NK-92 treated with Interleukin-12 subunit alpha and Interleukin-12 subunit beta, amount 100 ng/mL, for 24 hours (cell line): ENCODE results near the gene GARIN6.
"Not testable (repeated sequence)": the region's sequence is repeated elsewhere in the genome, so short reads cannot be mapped to it uniquely, and the experiment has no call there.

Source experiments
- DNase-seq: peaks from one replicate; lab custom pipeline; 2025; lab: John Stamatoyannopoulos, UW

The GARIN6 gene

GRCh38 chr12:99647453-99647852 lies at the start of gene GARIN6:
TSS of gene GARIN6 (plus strand) at chr12:99647753. CDS start at chr12:99648175, 422 bp downstream.
- DNase-seq: no peak

GRCh38 chr12:99598785-99599184 lies 48.8 kb upstream of the GARIN6 start:
- no peak for DNase-seq

- DNase-seq: no peak
Observed at GRCh38 chr12:99600388-99600787, 47.2 kb upstream of the GARIN6 start.

- no peak for DNase-seq
Observed at GRCh38 chr12:99609455-99610181, 37.9 kb upstream of the GARIN6 start.

GRCh38 chr12:99611117-99611516 lies 36.4 kb upstream of the GARIN6 start:
- no peak for DNase-seq

GRCh38 chr12:99611599-99611998 lies 36.0 kb upstream of the GARIN6 start:
- DNase-seq: no peak

- DNase-seq: no peak
Observed at GRCh38 chr12:99618657-99619056, 28.9 kb upstream of the GARIN6 start.

GRCh38 chr12:99619389-99620158 lies 28.0 kb upstream of the GARIN6 start:
- DNase-seq: no peak

GRCh38 chr12:99620159-99620479 lies 27.4 kb upstream of the GARIN6 start:
- DNase-seq: no peak

- not testable (repeated sequence) for DNase-seq
Observed at GRCh38 chr12:99624591-99624990, 23.0 kb upstream of the GARIN6 start.

GRCh38 chr12:99627459-99627858 lies 20.1 kb upstream of the GARIN6 start:
- no peak for DNase-seq

GRCh38 chr12:99644629-99645028 lies 2.9 kb upstream of the GARIN6 start:
- no peak for DNase-seq

- no peak for DNase-seq
Observed at GRCh38 chr12:99648183-99648582, 630 bp downstream of the GARIN6 start.

GRCh38 chr12:99649551-99649950 lies 2.0 kb downstream of the GARIN6 start:
- no peak for DNase-seq

GRCh38 chr12:99658671-99659349 lies 11.3 kb downstream of the GARIN6 start:
- DNase-seq: no peak

GRCh38 chr12:99670635-99671034 lies 23.1 kb downstream of the GARIN6 start:
- no peak for DNase-seq

- DNase-seq: no peak
Observed at GRCh38 chr12:99680276-99680675, 32.7 kb downstream of the GARIN6 start.

- DNase-seq: no peak
Observed at GRCh38 chr12:99686142-99686541, 38.6 kb downstream of the GARIN6 start.

- no peak for DNase-seq
Observed at GRCh38 chr12:99695050-99695449, 47.5 kb downstream of the GARIN6 start.
